SK-N-SH treated with all-trans-retinoic acid at 6 μM for 48 hours (cell line): Measurements from ENCODE around the gene TMEM139.

Experiments
- ATAC-seq: fragments of 200-7000 bp; cut with Tn5 transposase; 3 replicates; pipeline ENCODE4 v1.9.1; 2020; ENCODE audit warnings: mild to moderate bottlenecking, moderate library complexity
- ARNTL ChIP-seq: fragments of 450-650 bp; formaldehyde crosslinking; IDR thresholded peaks from 2 replicates; pipeline ENCODE4 v1.5.0; 2020; ENCODE audit warnings: low read depth, mild to moderate bottlenecking, moderate library complexity, borderline replicate concordance
- CSDC2 ChIP-seq: fragments of 250-450 bp; sonication (Bioruptor Pico); IDR thresholded peaks from 2 replicates; pipeline ENCODE4 v1.5.0; 2020; ENCODE audit warnings: mild to moderate bottlenecking, moderate library complexity
- CSRNP3 ChIP-seq: fragments of 250-450 bp; sonication (Bioruptor Pico); IDR thresholded peaks from 2 replicates; pipeline ENCODE4 v1.5.1; 2021; ENCODE audit warnings: mild to moderate bottlenecking, moderate library complexity
- ESRRG ChIP-seq: fragments of 250-450 bp; sonication (Bioruptor Pico); IDR thresholded peaks from 2 replicates; pipeline ENCODE4 v1.6.1; 2021; ENCODE audit warnings: mild to moderate bottlenecking
- GLIS3 ChIP-seq: fragments of 250-450 bp; sonication (Bioruptor Pico); IDR thresholded peaks from 2 replicates; pipeline ENCODE4 v1.5.0; 2020; ENCODE audit warnings: mild to moderate bottlenecking, moderate library complexity
- ISL1 ChIP-seq: fragments of 250-450 bp; sonication (Bioruptor Pico); IDR thresholded peaks from 2 replicates; pipeline ENCODE4 v2.1.2; 2022; ENCODE audit warnings: mild to moderate bottlenecking, moderate library complexity
- OSR1 ChIP-seq: fragments of 250-450 bp; sonication (Bioruptor Pico); IDR thresholded peaks from 2 replicates; pipeline ENCODE4 v1.8.0; 2022; ENCODE audit warnings: moderate library complexity, mild to moderate bottlenecking, inconsistent platforms
- PATZ1 ChIP-seq: fragments of 250-450 bp; sonication (Bioruptor Pico); IDR thresholded peaks from 2 replicates; pipeline ENCODE4 v1.8.0; 2020; ENCODE audit warnings: mild to moderate bottlenecking, moderate library complexity, borderline replicate concordance
- POU6F1 ChIP-seq: fragments of 250-450 bp; sonication (Bioruptor Pico); IDR thresholded peaks from 2 replicates; pipeline ENCODE4 v1.8.0; 2021; ENCODE audit warnings: low read depth, mild to moderate bottlenecking, moderate library complexity, borderline replicate concordance
- PPARA ChIP-seq: fragments of 250-450 bp; sonication (Bioruptor Pico); IDR thresholded peaks from 2 replicates; pipeline ENCODE4 v1.5.0; 2020; ENCODE audit warnings: mild to moderate bottlenecking, borderline replicate concordance
- RARB ChIP-seq: fragments of 250-450 bp; sonication (Bioruptor Pico); IDR thresholded peaks from 2 replicates; pipeline ENCODE4 v1.8.0; 2021; ENCODE audit warnings: mild to moderate bottlenecking, moderate library complexity
- SNAI2 ChIP-seq: fragments of 250-450 bp; sonication (Bioruptor Pico); IDR thresholded peaks from 2 replicates; pipeline ENCODE4 v1.5.0; 2020; ENCODE audit warnings: mild to moderate bottlenecking, moderate library complexity
- TCF4 ChIP-seq: fragments of 250-450 bp; sonication (Bioruptor Pico); IDR thresholded peaks from 2 replicates; pipeline ENCODE4 v1.8.0; 2021; ENCODE audit warnings: mild to moderate bottlenecking, moderate library complexity, borderline replicate concordance
- TOX ChIP-seq: fragments of 250-450 bp; sonication (Bioruptor Pico); IDR thresholded peaks from 2 replicates; pipeline ENCODE4 v1.8.0; 2021; ENCODE audit warnings: mild to moderate bottlenecking, moderate library complexity, borderline replicate concordance
- ZC3H10 ChIP-seq: fragments of 250-450 bp; sonication (Bioruptor Pico); IDR thresholded peaks from 2 replicates; pipeline ENCODE4 v1.5.1; 2021; ENCODE audit warnings: mild to moderate bottlenecking, moderate library complexity
- ZFP3 ChIP-seq: fragments of 250-450 bp; sonication (Bioruptor Pico); IDR thresholded peaks from 2 replicates; pipeline ENCODE4 v1.5.0; 2020; ENCODE audit warnings: mild to moderate bottlenecking, moderate library complexity
- ZNF565 ChIP-seq: fragments of 450-650 bp; formaldehyde crosslinking; conservative IDR thresholded peaks from 2 replicates; pipeline ENCODE4 v1.5.0; 2020; ENCODE audit warnings: low read depth, mild to moderate bottlenecking, moderate library complexity
- ZNF8 ChIP-seq: fragments of 450-650 bp; formaldehyde crosslinking; IDR thresholded peaks from 2 replicates; pipeline ENCODE4 v1.5.0; 2020; ENCODE audit warnings: mild to moderate bottlenecking, moderate library complexity
- TF ChIP-seq, protein P1 (sequence below): fragments of 250-450 bp; sonication (Bioruptor Pico); IDR thresholded peaks from 2 replicates; pipeline ENCODE4 v1.5.1; 2020; ENCODE audit warnings: low read depth, mild to moderate bottlenecking, moderate library complexity

Gene TMEM139

DNA sequence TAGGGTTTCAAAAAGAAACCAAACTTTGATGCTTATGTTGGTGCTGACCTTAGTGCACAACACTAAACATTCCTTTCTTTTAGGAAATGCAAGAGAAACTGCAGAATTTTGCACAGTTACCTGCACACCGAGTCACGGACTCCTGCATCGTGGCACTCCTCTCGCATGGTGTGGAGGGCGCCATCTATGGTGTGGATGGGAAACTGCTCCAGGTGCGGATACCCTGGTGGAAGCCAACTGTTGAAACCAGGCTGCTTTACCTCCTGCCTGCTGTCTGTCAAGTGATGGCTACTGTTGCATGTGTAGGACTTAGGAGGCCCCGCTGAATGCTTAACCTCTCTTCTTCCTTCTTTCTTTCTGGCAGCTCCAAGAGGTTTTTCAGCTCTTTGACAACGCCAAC, 15.1 kb downstream of the TMEM139 start (continued):
- TF ChIP-seq POU6F1 (CRISPR knock-in tag) (no peak), ISL1 (CRISPR knock-in tag) (no peak)

- no peak for ATAC-seq
- TF ChIP-seq CSRNP3 (CRISPR knock-in tag) (no peak), GLIS3 (CRISPR knock-in tag) (no peak), SNAI2 (CRISPR knock-in tag) (no peak), ZFP3 (CRISPR knock-in tag) (no peak), PATZ1 (CRISPR knock-in tag) (no peak), ZNF8 (CRISPR knock-in tag) (no peak), ESRRG (CRISPR knock-in tag) (no peak), PPARA (CRISPR knock-in tag) (no peak), ZC3H10 (CRISPR knock-in tag) (no peak), ARNTL (no peak), TOX (no peak), CSDC2 (CRISPR knock-in tag) (no peak), TCF4 (CRISPR knock-in tag) (no peak), ZNF565 (CRISPR knock-in tag) (no peak)
- TF ChIP-seq, protein P1, sequence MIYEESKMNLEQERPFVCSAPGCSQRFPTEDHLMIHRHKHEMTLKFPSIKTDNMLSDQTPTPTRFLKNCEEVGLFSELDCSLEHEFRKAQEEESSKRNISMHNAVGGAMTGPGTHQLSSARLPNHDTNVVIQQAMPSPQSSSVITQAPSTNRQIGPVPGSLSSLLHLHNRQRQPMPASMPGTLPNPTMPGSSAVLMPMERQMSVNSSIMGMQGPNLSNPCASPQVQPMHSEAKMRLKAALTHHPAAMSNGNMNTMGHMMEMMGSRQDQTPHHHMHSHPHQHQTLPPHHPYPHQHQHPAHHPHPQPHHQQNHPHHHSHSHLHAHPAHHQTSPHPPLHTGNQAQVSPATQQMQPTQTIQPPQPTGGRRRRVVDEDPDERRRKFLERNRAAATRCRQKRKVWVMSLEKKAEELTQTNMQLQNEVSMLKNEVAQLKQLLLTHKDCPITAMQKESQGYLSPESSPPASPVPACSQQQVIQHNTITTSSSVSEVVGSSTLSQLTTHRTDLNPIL, result no peak
- TF ChIP-seq, all 23 proteins: peak for 0
These were observed 16.5 kb downstream of the TMEM139 start for GRCh38 chr7:143300959-143301935.

DNA sequence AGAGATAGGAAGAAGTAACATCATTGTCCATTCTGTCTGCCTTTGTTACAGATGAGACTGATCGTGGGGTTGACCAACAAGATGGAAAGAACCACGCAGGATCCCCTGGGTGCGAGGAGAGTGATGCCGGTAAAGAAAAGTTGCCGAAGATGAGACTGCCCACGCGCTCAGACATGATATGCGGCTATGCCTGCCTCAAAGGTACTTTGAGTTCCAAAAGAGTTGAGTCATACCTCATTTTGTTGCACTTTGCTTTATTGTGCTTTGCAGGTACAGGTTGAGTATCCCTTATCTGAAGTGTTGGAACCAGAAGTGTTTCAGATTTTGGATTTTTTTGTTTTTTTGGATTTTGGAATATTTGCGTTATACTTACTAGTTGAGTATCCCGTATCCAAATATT, 19.0 kb downstream of the TMEM139 start:
- no peak for TF ChIP-seq PATZ1 (CRISPR knock-in tag)
- TF ChIP-seq RARB, result no peak
- TF ChIP-seq CSDC2 (CRISPR knock-in tag), result no peak
- no peak for TF ChIP-seq OSR1 (CRISPR knock-in tag)
- no peak for ATAC-seq

DNA sequence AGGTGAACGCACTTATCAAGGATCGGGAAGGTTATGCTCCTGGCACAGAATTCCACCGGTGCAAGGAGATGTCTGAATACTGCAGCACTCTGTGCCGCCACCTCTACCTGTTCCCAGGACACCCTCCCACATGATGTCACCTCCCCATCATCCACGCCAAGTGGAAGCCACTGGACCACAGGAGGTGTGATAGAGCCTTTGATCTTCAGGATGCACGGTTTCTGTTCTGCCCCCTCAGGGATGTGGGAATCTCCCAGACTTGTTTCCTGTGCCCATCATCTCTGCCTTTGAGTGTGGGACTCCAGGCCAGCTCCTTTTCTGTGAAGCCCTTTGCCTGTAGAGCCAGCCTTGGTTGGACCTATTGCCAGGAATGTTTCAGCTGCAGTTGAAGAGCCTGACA, 20.2 kb downstream of the TMEM139 start:
- TF ChIP-seq CSDC2 (CRISPR knock-in tag), result no peak
- TF ChIP-seq ZC3H10 (CRISPR knock-in tag), result no peak
- no peak for ATAC-seq
